HepG2 (cell line): ENCODE measurements around the gene TTLL11. TPM values are rescaled to one million over a fixed set of nuclear protein-coding genes. Genes with fewer than 3 reads are reported as not detected.

ENCODE experiments used
- AGO2 ChIP-seq: fragments of 200-400 bp; formaldehyde crosslinking; optimal IDR thresholded peaks from 2 replicates; pipeline ENCODE3; 2017; ENCODE audit warnings: mild to moderate bottlenecking, low read depth, low read length, moderate library complexity
- ARNT ChIP-seq: fragments of 450-650 bp; IDR thresholded peaks from 2 replicates; pipeline ENCODE4 v1.6.1; 2017
- FOXP1 ChIP-seq, 2 experiments: fragments of 450-650 bp in 1 of 2; IDR thresholded peaks; 2 replicates each; pipeline ENCODE4 v1.6.1; 2017 to 2018; ENCODE audit warnings: antibody characterized with exemption in 1 of 2
- KLF6 ChIP-seq: IDR thresholded peaks from 2 replicates; pipeline ENCODE4 v1.8.0; 2016; ENCODE audit warnings: missing biosample characterization, missing genetic modification reagents
- MBNL3 ChIP-seq: fragments of 250-450 bp; sonication (Bioruptor Pico); conservative IDR thresholded peaks from 2 replicates; pipeline ENCODE4 v1.8.0; 2022; ENCODE audit warnings: mild to moderate bottlenecking, inconsistent platforms
- MED13 ChIP-seq: sonication (generic); formaldehyde crosslinking; IDR thresholded peaks from 2 replicates; pipeline ENCODE4 v1.5.0; 2020; ENCODE audit warnings: missing genetic modification reagents
- PAF1 ChIP-seq: IDR thresholded peaks from 2 replicates; pipeline ENCODE4 v1.6.1; 2016; ENCODE audit warnings: missing genetic modification reagents, missing compliant biosample characterization
- SP5 ChIP-seq: IDR thresholded peaks from 2 replicates; pipeline ENCODE4 v1.6.1; 2016; ENCODE audit warnings: low read depth, borderline replicate concordance
- TARDBP ChIP-seq: sonication (generic); formaldehyde crosslinking; IDR thresholded peaks from 2 replicates; pipeline ENCODE4 v1.8.0; 2022; ENCODE audit warnings: mild to moderate bottlenecking, missing genetic modification reagents
- ZBTB8A ChIP-seq: sonication (generic); formaldehyde crosslinking; IDR thresholded peaks from 2 replicates; pipeline ENCODE4 v1.4.0; 2020; ENCODE audit warnings: mild to moderate bottlenecking, low read depth, missing genetic modification reagents, borderline replicate concordance
- ZC3H4 ChIP-seq: sonication (generic); formaldehyde crosslinking; IDR thresholded peaks from 2 replicates; pipeline ENCODE4 v1.4.0; 2020; ENCODE audit warnings: missing genetic modification reagents, borderline replicate concordance
- ZFP37 ChIP-seq: sonication (generic); formaldehyde crosslinking; IDR thresholded peaks from 2 replicates; pipeline ENCODE4 v1.4.0; 2020; ENCODE audit warnings: missing genetic modification reagents, borderline replicate concordance
- ZNF180 ChIP-seq: sonication (generic); formaldehyde crosslinking; IDR thresholded peaks from 2 replicates; pipeline ENCODE4 v1.4.0; 2020; ENCODE audit warnings: low read depth, missing genetic modification reagents, borderline replicate concordance
- ZNF558 ChIP-seq: sonication (generic); formaldehyde crosslinking; IDR thresholded peaks from 2 replicates; pipeline ENCODE4 v1.9.0; 2022; ENCODE audit warnings: mild to moderate bottlenecking, missing genetic modification reagents, borderline replicate concordance
- ZNF614 ChIP-seq: IDR thresholded peaks from 2 replicates; pipeline ENCODE4 v1.6.1; 2018; ENCODE audit warnings: missing biosample characterization, missing genetic modification reagents, inconsistent platforms, borderline replicate concordance
- ZNF672 ChIP-seq: sonication (generic); formaldehyde crosslinking; IDR thresholded peaks from 2 replicates; pipeline ENCODE4 v1.8.1; 2022; ENCODE audit warnings: missing genetic modification reagents
- ZNF678 ChIP-seq: sonication (generic); formaldehyde crosslinking; IDR thresholded peaks from 2 replicates; pipeline ENCODE4 v1.4.0; 2020; ENCODE audit warnings: mild to moderate bottlenecking, missing genetic modification reagents
- polyA plus RNA-seq, 8 experiments: library from polyadenylated mRNA; depleted of rRNA in 3 of 8; stranded (reverse) in 7 of 8; unstranded in 1 of 8; fragments of >200 nt; fragmentation: Illumina TruSeq in 4 of 8; extraction: Trizol in 4 of 8; gene quantifications; 2 replicates each; pipeline versions ENCODE4 v1.2.1 to v1.2.3, GENCODE V29; 2011 to 2016; ENCODE audit warnings: low read depth in 4 of 8, missing spikeins in 1 of 8, mixed read lengths in 1 of 8; ENCODE audit not compliant: insufficient read depth in 1 of 8
- total RNA-seq, 5 experiments: library from RNA; depleted of rRNA; stranded (reverse); fragments of >200 nt; fragmentation: Illumina TruSeq; extraction: Trizol; gene quantifications; 2 replicates each; pipeline ENCODE4 v1.2.3, GENCODE V29; 2016; ENCODE audit warnings: low read depth in 1 of 5
- TF ChIP-seq, protein P1 (sequence below): sonication (generic); formaldehyde crosslinking; IDR thresholded peaks from 2 replicates; pipeline ENCODE4 v1.4.0; 2020; ENCODE audit warnings: mild to moderate bottlenecking, low read depth, missing genetic modification reagents
- TF ChIP-seq, protein P2 (sequence below): sonication (generic); formaldehyde crosslinking; IDR thresholded peaks from 2 replicates; pipeline ENCODE4 v1.9.0; 2021; ENCODE audit warnings: missing genetic modification reagents, mild to moderate bottlenecking, borderline replicate concordance
- TF ChIP-seq, protein P3 (sequence below): IDR thresholded peaks from 2 replicates; pipeline ENCODE4 v1.6.1; 2016
- TF ChIP-seq, protein P4 (sequence below): sonication (generic); formaldehyde crosslinking; IDR thresholded peaks from 2 replicates; pipeline ENCODE4 v1.5.1; 2020; ENCODE audit warnings: missing genetic modification reagents, mild to moderate bottlenecking, borderline replicate concordance
- TF ChIP-seq, protein P5 (sequence below): sonication (generic); formaldehyde crosslinking; IDR thresholded peaks from 2 replicates; pipeline ENCODE4 v1.4.0; 2020; ENCODE audit warnings: missing genetic modification reagents, mild to moderate bottlenecking, borderline replicate concordance

TTLL11 gene
- total and polyA plus RNA-seq, 2 of the 13 experiments (the other 11 are each of a cell fraction or from before 2014, with no cell fraction given), result 4.5 to 5.2 TPM

DNA sequence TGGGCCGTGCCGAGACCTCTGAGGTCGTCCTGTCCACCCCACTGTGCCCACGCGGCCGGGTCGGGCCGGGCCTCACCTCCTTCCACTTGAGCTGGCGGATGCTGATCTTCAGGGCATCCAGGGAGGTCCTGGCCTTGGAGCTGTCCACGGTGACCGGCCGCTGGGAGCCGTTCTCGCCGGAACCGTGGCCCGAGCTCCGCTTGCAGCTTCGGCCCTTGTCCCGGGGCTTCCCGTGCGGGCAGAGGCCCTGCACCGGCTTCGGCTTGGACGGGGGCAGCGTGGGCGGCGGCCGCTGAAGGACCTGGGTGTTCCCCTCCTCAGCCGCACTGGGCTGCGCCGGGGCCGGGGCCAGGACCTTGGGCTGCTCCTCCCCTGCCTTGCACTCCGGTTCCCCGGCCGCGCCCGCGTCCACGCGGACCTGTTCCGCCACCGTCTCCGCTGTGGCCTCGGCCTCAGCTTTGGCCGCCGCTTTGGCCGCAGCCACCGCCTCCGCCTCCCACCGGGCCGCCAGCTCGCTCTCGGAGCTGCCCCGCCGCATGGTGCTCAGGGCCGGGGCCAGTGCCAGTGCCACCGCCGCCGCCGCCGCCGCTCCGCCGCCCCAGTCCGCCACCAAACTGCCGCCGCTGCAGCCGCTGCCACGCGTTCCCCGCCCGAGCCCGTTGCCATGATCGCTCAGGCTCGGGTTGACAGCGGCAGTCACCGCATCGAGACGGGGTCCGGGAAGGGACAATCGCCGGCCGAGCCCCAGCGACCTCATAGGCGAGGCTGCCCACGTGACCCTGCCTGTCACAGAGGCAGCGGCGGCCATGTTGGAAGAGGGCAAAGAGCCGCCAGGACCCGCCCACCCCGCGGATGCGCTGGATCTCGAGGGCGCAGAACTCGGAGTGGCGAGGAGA is at the start of gene TTLL11 (continued):
- TF ChIP-seq ZNF672 (CRISPR knock-in tag) (no peak), ZNF614 (CRISPR knock-in tag) (peak; percentile 66; the same call in 1 of the 2 replicates), FOXP1 (IDR thresholded peaks at IDR 0.05) (no peak), FOXP1 (CRISPR knock-in tag; IDR thresholded peaks at IDR 0.05) (no peak), ZFP37 (CRISPR knock-in tag) (0 out of 2 replicates have a peak, but pooled peaks have one; percentile 50), ZNF678 (no peak), KLF6 (CRISPR knock-in tag) (no peak), TARDBP (CRISPR knock-in tag) (peak; percentile 67), SP5 (CRISPR knock-in tag) (peak; percentile 68; the same call in 1 of the 2 replicates), AGO2 (no peak), MBNL3 (CRISPR knock-in tag) (no peak), ZBTB8A (CRISPR knock-in tag) (no peak), MED13 (no peak; the same call in 1 of the 2 replicates), ZC3H4 (no peak), ZNF180 (CRISPR knock-in tag) (no peak), ZNF558 (no peak; the same call in 1 of the 2 replicates), PAF1 (CRISPR knock-in tag) (no peak), ARNT (no peak)
- TF ChIP-seq, protein P1, sequence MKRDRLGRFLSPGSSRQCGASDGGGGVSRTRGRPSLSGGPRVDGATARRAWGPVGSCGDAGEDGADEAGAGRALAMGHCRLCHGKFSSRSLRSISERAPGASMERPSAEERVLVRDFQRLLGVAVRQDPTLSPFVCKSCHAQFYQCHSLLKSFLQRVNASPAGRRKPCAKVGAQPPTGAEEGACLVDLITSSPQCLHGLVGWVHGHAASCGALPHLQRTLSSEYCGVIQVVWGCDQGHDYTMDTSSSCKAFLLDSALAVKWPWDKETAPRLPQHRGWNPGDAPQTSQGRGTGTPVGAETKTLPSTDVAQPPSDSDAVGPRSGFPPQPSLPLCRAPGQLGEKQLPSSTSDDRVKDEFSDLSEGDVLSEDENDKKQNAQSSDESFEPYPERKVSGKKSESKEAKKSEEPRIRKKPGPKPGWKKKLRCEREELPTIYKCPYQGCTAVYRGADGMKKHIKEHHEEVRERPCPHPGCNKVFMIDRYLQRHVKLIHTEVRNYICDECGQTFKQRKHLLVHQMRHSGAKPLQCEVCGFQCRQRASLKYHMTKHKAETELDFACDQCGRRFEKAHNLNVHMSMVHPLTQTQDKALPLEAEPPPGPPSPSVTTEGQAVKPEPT (CRISPR knock-in tag), result no peak
- TF ChIP-seq, protein P2, sequence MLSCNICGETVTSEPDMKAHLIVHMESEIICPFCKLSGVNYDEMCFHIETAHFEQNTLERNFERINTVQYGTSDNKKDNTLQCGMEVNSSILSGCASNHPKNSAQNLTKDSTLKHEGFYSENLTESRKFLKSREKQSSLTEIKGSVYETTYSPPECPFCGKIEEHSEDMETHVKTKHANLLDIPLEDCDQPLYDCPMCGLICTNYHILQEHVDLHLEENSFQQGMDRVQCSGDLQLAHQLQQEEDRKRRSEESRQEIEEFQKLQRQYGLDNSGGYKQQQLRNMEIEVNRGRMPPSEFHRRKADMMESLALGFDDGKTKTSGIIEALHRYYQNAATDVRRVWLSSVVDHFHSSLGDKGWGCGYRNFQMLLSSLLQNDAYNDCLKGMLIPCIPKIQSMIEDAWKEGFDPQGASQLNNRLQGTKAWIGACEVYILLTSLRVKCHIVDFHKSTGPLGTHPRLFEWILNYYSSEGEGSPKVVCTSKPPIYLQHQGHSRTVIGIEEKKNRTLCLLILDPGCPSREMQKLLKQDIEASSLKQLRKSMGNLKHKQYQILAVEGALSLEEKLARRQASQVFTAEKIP (CRISPR knock-in tag), result no peak
- TF ChIP-seq, protein P3, sequence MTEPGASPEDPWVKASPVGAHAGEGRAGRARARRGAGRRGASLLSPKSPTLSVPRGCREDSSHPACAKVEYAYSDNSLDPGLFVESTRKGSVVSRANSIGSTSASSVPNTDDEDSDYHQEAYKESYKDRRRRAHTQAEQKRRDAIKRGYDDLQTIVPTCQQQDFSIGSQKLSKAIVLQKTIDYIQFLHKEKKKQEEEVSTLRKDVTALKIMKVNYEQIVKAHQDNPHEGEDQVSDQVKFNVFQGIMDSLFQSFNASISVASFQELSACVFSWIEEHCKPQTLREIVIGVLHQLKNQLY (CRISPR knock-in tag), result no peak
- TF ChIP-seq, protein P4, sequence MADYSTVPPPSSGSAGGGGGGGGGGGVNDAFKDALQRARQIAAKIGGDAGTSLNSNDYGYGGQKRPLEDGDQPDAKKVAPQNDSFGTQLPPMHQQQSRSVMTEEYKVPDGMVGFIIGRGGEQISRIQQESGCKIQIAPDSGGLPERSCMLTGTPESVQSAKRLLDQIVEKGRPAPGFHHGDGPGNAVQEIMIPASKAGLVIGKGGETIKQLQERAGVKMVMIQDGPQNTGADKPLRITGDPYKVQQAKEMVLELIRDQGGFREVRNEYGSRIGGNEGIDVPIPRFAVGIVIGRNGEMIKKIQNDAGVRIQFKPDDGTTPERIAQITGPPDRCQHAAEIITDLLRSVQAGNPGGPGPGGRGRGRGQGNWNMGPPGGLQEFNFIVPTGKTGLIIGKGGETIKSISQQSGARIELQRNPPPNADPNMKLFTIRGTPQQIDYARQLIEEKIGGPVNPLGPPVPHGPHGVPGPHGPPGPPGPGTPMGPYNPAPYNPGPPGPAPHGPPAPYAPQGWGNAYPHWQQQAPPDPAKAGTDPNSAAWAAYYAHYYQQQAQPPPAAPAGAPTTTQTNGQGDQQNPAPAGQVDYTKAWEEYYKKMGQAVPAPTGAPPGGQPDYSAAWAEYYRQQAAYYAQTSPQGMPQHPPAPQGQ, result no peak
- TF ChIP-seq, protein P5, sequence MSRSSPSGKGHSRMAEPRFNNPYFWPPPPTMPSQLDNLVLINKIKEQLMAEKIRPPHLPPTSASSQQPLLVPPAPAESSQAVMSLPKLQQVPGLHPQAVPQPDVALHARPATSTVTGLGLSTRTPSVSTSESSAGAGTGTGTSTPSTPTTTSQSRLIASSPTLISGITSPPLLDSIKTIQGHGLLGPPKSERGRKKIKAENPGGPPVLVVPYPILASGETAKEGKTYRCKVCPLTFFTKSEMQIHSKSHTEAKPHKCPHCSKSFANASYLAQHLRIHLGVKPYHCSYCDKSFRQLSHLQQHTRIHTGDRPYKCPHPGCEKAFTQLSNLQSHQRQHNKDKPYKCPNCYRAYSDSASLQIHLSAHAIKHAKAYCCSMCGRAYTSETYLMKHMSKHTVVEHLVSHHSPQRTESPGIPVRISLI (CRISPR knock-in tag), result no peak
